Mucosa of descending colon (tissue), 3 donors: Measurements from ENCODE around the gene PTPRD. TPM values are rescaled to one million over a fixed set of nuclear protein-coding genes. Genes with fewer than 3 reads are reported as not detected.

Experiments
- ATAC-seq: fragments of 200-7000 bp; cut with Tn5 transposase; one replicate; pipeline ENCODE4 v1.9.1; 2020; ENCODE audit warnings: mild to moderate bottlenecking, moderate library complexity
- DNase-seq, 3 donors: peaks; one replicate each; pipeline ENCODE4 v3.0.0-alpha.2; 2020
- H3K36me3 ChIP-seq: fragments of 200-600 bp; one replicate; pipeline ENCODE4 v1.8.0; 2021; ENCODE audit warnings: low read depth, mild to moderate bottlenecking
- H3K4me1 ChIP-seq: fragments of 200-600 bp; one replicate; pipeline ENCODE4 v1.8.0; 2021; ENCODE audit warnings: low read depth, mild to moderate bottlenecking
- H3K4me3 ChIP-seq: fragments of 200-600 bp; one replicate; pipeline ENCODE4 v1.8.0; 2021; ENCODE audit warnings: mild to moderate bottlenecking
- H3K9me3 ChIP-seq: fragments of 200-600 bp; one replicate; pipeline ENCODE4 v1.8.0; 2021; ENCODE audit warnings: mild to moderate bottlenecking
- CTCF ChIP-seq: fragments of 200-600 bp; IDR thresholded peaks from one replicate; pipeline ENCODE4 v1.8.0; 2022; ENCODE audit warnings: antibody characterized with exemption, mild to moderate bottlenecking
- intact Hi-C, 2 donors: fragments of 100-400 bp; cut with DNase I in 1 of 2; cut with micrococcal nuclease in 1 of 2; formaldehyde crosslinking; loops; one replicate each; pipeline versions ENCODE4 v1.11.0 to v1.11.1; 2022; cut with DNase I, micrococcal nuclease
- total RNA-seq, 3 donors: library from RNA; stranded (reverse); fragmentation: NEBNext Ultra II Directional in 2 of 3; extraction: Animal tissue kit (Norgen Biotek cat#: 25700) in 2 of 3; gene quantifications; one replicate each; pipeline versions ENCODE4 v1.2.1 to v1.2.4, GENCODE V29; 2021 to 2023
- donor health status: DM: no; HTN: no; CAD: no; lungs with moderate emphysema.
- donor health status: DM: no; HTN: no; CAD: no.
- donor health status: DM: no; HTN: yes; CAD: no.

PTPRD gene
- total RNA-seq, 3 donors from 2014 or later: 52.7 to 128 (median 113) TPM

DNA sequence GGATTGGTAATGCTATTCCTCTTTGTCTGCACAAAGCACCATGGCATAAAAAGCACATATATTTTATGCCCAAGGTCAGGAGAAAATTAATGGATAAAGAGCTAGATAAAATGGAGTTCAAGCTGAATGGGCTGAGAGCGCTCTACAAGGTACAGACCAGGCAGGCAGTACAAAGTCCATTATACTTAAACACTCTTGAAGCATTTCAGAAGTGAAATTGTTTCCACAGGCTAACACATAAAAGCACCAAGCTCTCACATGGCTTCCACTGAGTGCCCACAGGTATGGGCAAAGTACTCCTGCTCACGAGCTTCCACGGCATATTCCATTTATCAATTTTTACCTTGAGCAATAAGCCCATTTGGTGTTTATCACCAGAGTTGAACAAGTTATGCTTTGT, 2042.0 kb downstream of the PTPRD start:
- no peak overlapping the region for H3K4me3 ChIP-seq

DNA sequence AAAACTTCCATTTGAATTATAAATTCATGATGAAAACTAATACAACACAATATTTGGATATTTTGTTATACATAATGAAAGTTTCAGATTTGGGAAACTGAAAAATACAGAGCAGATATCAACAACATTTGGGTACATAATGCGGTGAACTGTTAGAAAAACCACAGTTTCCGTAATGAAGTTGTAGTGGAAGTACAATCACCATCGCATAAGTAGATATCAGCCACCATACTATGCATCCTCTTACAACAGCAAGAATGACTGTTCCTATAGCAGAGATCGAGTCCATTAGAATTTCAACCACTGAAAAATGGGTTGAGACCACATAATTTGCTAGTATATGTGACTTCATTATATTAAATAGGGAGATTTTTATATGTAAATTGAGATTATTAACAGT, 2043.0 kb downstream of the PTPRD start:
- no peak overlapping the region for H3K4me3 ChIP-seq
- H3K4me1 ChIP-seq: peaks cover 3% of the 10 kb centered on the region
- H3K36me3 ChIP-seq: no peaks in the 10 kb centered on the region
- no peak for DNase-seq
- no peak for ATAC-seq
- intact Hi-C loops: no loop called here
- TF ChIP-seq CTCF: no peak
- H3K9me3 ChIP-seq: no peaks in the 10 kb centered on the region

More for the DNA sequence above, 2042.0 kb downstream of the PTPRD start:
- no peak for TF ChIP-seq CTCF
- intact Hi-C loops: no loop called here
- no peaks in the 10 kb centered on the region for H3K36me3 ChIP-seq
- H3K9me3 ChIP-seq: no peaks in the 10 kb centered on the region
- ATAC-seq (peak; percentile 74), DNase-seq (no peak)
- peaks cover 3% of the 10 kb centered on the region for H3K4me1 ChIP-seq

- no peak for DNase-seq
- no peaks in the 10 kb centered on the region for H3K9me3 ChIP-seq
- TF ChIP-seq CTCF: no peak
- intact Hi-C loops: no loop called here
- H3K36me3 ChIP-seq: no peaks in the 10 kb centered on the region
- no peak overlapping the region for H3K4me3 ChIP-seq
- peaks cover 3% of the 10 kb centered on the region for H3K4me1 ChIP-seq
- ATAC-seq: no peak
Observed at GRCh38 chr9:8567963-8568579, 2044.7 kb downstream of the PTPRD start.

- ATAC-seq (no peak), DNase-seq (no peak)
- Histone ChIP-seq H3K4me3 (no peak overlapping the region), H3K9me3 (no peaks in the 10 kb centered on the region), H3K36me3 (no peaks in the 10 kb centered on the region), H3K4me1 (peaks cover 4% of the 10 kb centered on the region)
- intact Hi-C loops: no loop called here
- no peak for TF ChIP-seq CTCF
Observed at GRCh38 chr9:8564960-8565359, 2047.8 kb downstream of the PTPRD start.

GRCh38 chr9:8560560-8561525, 2052.0 kb downstream of the PTPRD start:
- TF ChIP-seq CTCF: no peak
- DNase-seq: no peak
- H3K9me3 ChIP-seq: no peaks in the 10 kb centered on the region
- H3K4me3 ChIP-seq: no peak overlapping the region
- peak; percentile 78 for ATAC-seq
- no peaks in the 10 kb centered on the region for H3K36me3 ChIP-seq
- peaks cover 4% of the 10 kb centered on the region for H3K4me1 ChIP-seq
- intact Hi-C loops: no loop called here
